ENCODE data around the gene TPK1.

Gene TPK1

GRCh38 chr7:144853542-144853941, 17.7 kb upstream of the TPK1 start:
- H2BK15ac ChIP-seq (replicated peaks; ENCODE audit: low read depth), result no peak overlapping the region
- no peak overlapping the region for H4K5ac ChIP-seq (ENCODE audit: low read length)
- no peak for DNase-seq
- no peak overlapping the region for H3K9ac ChIP-seq (ENCODE audit: low read length)
- no peak overlapping the region for H4K8ac ChIP-seq (ENCODE audit: low read depth, low read length)
- WGBS (ENCODE audit: extremely low coverage, insufficient coverage, low lambda C conversion rate), result 100% methylated on average over 1 of the region's 8 CpGs
- no peak overlapping the region for H3K4me2 ChIP-seq (ENCODE audit: low read length)
- H3K4me3 ChIP-seq (ENCODE audit: low read length), result no peak overlapping the region
- no peak overlapping the region for H3K56ac ChIP-seq (ENCODE audit: low read length)
- H3K4ac ChIP-seq (ENCODE audit: low read depth, low read length), result no peak overlapping the region
- no peaks in the 10 kb centered on the region for H3K36me3 ChIP-seq (ENCODE audit: control insufficient read depth, insufficient read depth, low read length)
- H2AK5ac ChIP-seq (ENCODE audit: low read length), result no peak overlapping the region
- no peak overlapping the region for H2BK5ac ChIP-seq (ENCODE audit: low read length)
- H3K79me2 ChIP-seq (ENCODE audit: control insufficient read depth, insufficient read depth, low read length), result no peaks in the 10 kb centered on the region
- H3K27ac ChIP-seq (ENCODE audit: low read depth, low read length), result no peak overlapping the region
- H3K27me3 ChIP-seq (ENCODE audit: insufficient read depth, low read length, poor library complexity), result no peaks in the 10 kb centered on the region
- no peak overlapping the region for H3K23ac ChIP-seq (ENCODE audit: low read length)
- H3K4me1 ChIP-seq (ENCODE audit: control insufficient read depth, low read depth, low read length), result no peaks in the 10 kb centered on the region
- H3K18ac ChIP-seq (ENCODE audit: low read length), result no peak overlapping the region
- no peaks in the 10 kb centered on the region for H3K79me1 ChIP-seq (ENCODE audit: low read length)
- H2BK120ac ChIP-seq (ENCODE audit: low read depth, low read length), result no peak overlapping the region

GRCh38 chr7:144848078-144848477, 12.2 kb upstream of the TPK1 start:
- H3K27ac ChIP-seq (ENCODE audit: low read depth, low read length), result no peak overlapping the region

DNA sequence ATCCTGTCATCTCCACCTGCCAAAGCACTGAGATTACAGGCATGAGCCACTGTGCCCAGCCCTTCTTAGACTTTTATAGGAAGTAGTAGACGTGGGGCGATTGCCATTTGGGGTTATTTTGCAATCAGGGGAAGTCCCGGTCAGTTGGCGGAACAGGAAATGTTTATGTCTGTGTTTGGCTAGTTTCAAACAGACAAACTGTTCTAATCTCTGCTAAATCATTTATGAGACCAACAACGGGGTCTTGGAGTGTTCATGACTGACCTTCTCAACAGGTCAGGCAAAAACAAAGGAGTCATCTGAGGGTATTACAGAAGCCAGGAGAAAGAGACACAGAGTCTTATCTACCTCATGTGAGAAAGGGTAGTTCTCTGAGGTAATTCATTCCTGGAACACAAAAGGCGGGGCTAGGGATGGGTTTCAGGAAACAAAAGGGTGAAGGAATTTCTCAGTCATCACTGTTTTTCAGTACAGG, 6.6 kb upstream of the TPK1 start:
- H2BK120ac ChIP-seq (ENCODE audit: low read depth, low read length), result no peak overlapping the region
- H3K18ac ChIP-seq (ENCODE audit: low read length), result no peak overlapping the region
- no peaks in the 10 kb centered on the region for H3K36me3 ChIP-seq (ENCODE audit: control insufficient read depth, insufficient read depth, low read length)
- no peak overlapping the region for H2BK5ac ChIP-seq (ENCODE audit: low read length)
- no peak overlapping the region for H4K8ac ChIP-seq (ENCODE audit: low read depth, low read length)
- no peaks in the 10 kb centered on the region for H3K79me2 ChIP-seq (ENCODE audit: control insufficient read depth, insufficient read depth, low read length)
- H2BK15ac ChIP-seq (replicated peaks; ENCODE audit: low read depth), result peak overlapping the region; percentile 79
- no peak overlapping the region for H2AK5ac ChIP-seq (ENCODE audit: low read length)
- H3K9ac ChIP-seq (ENCODE audit: low read length), result no peak overlapping the region
- no peak overlapping the region for H3K56ac ChIP-seq (ENCODE audit: low read length)
- no CpG with 5 or more reads among the region's 6 CpGs for WGBS (ENCODE audit: extremely low coverage, insufficient coverage, low lambda C conversion rate)
- H3K4me2 ChIP-seq (ENCODE audit: low read length), result no peak overlapping the region
- no peaks in the 10 kb centered on the region for H3K79me1 ChIP-seq (ENCODE audit: low read length)
- no peaks in the 10 kb centered on the region for H3K4me1 ChIP-seq (ENCODE audit: control insufficient read depth, low read depth, low read length)
- DNase-seq, result peak; percentile 91
- H3K23ac ChIP-seq (ENCODE audit: low read length), result no peak overlapping the region
- H3K4me3 ChIP-seq (ENCODE audit: low read length), result no peak overlapping the region
- no peak overlapping the region for H4K5ac ChIP-seq (ENCODE audit: low read length)
- no peak overlapping the region for H3K27ac ChIP-seq (ENCODE audit: low read depth, low read length)
- H3K4ac ChIP-seq (ENCODE audit: low read depth, low read length), result no peak overlapping the region
- H3K27me3 ChIP-seq (ENCODE audit: insufficient read depth, low read length, poor library complexity), result no peaks in the 10 kb centered on the region

More at GRCh38 chr7:144848078-144848477, 12.2 kb upstream of the TPK1 start:
- Histone ChIP-seq H3K23ac (ENCODE audit: low read length) (no peak overlapping the region), H2BK15ac (replicated peaks; ENCODE audit: low read depth) (no peak overlapping the region), H3K56ac (ENCODE audit: low read length) (no peak overlapping the region), H2BK120ac (ENCODE audit: low read depth, low read length) (no peak overlapping the region), H3K4ac (ENCODE audit: low read depth, low read length) (no peak overlapping the region), H4K5ac (ENCODE audit: low read length) (no peak overlapping the region), H3K27me3 (ENCODE audit: insufficient read depth, low read length, poor library complexity) (no peaks in the 10 kb centered on the region), H3K9ac (ENCODE audit: low read length) (no peak overlapping the region), H3K79me2 (ENCODE audit: control insufficient read depth, insufficient read depth, low read length) (no peaks in the 10 kb centered on the region), H4K8ac (ENCODE audit: low read depth, low read length) (no peak overlapping the region), H2BK5ac (ENCODE audit: low read length) (no peak overlapping the region), H3K36me3 (ENCODE audit: control insufficient read depth, insufficient read depth, low read length) (no peaks in the 10 kb centered on the region), H2AK5ac (ENCODE audit: low read length) (no peak overlapping the region), H3K18ac (ENCODE audit: low read length) (no peak overlapping the region), H3K79me1 (ENCODE audit: low read length) (no peaks in the 10 kb centered on the region), H3K4me1 (ENCODE audit: control insufficient read depth, low read depth, low read length) (no peaks in the 10 kb centered on the region), H3K4me2 (ENCODE audit: low read length) (no peak overlapping the region), H3K4me3 (ENCODE audit: low read length) (no peak overlapping the region)
- DNase-seq, result no peak
- no CpG with 5 or more reads among the region's 1 CpG for WGBS (ENCODE audit: extremely low coverage, insufficient coverage, low lambda C conversion rate)

DNA sequence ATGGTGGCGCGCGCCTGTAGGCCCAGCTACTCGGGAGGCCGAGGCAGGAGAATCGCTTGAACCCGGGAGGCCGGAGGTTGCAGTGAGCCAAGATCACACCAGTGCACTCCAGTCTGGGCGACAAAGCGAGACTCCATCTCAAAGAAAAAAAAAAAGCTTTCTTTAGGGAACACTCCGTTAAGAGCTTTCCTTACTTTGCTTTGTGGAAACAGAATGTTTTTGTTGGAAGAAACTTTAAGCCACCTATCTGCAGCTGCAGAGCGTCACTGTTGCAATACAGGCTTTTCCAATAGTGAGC, 641 bp upstream of the TPK1 start:
- Histone ChIP-seq H2BK15ac (replicated peaks; ENCODE audit: low read depth) (no peak overlapping the region), H3K56ac (ENCODE audit: low read length) (no peak overlapping the region), H3K79me1 (ENCODE audit: low read length) (no peaks in the 10 kb centered on the region), H4K5ac (ENCODE audit: low read length) (no peak overlapping the region), H2BK120ac (ENCODE audit: low read depth, low read length) (no peak overlapping the region), H2BK5ac (ENCODE audit: low read length) (no peak overlapping the region), H4K8ac (ENCODE audit: low read depth, low read length) (no peak overlapping the region), H3K27me3 (ENCODE audit: insufficient read depth, low read length, poor library complexity) (no peaks in the 10 kb centered on the region), H3K9ac (ENCODE audit: low read length) (no peak overlapping the region), H3K18ac (ENCODE audit: low read length) (no peak overlapping the region), H3K4me1 (ENCODE audit: control insufficient read depth, low read depth, low read length) (no peaks in the 10 kb centered on the region), H3K27ac (ENCODE audit: low read depth, low read length) (no peak overlapping the region), H3K4ac (ENCODE audit: low read depth, low read length) (no peak overlapping the region), H3K23ac (ENCODE audit: low read length) (no peak overlapping the region), H3K4me3 (ENCODE audit: low read length) (no peak overlapping the region), H2AK5ac (ENCODE audit: low read length) (no peak overlapping the region), H3K4me2 (ENCODE audit: low read length) (no peak overlapping the region), H3K36me3 (ENCODE audit: control insufficient read depth, insufficient read depth, low read length) (no peaks in the 10 kb centered on the region), H3K79me2 (ENCODE audit: control insufficient read depth, insufficient read depth, low read length) (no peaks in the 10 kb centered on the region)
- DNase-seq, result no peak
- WGBS (ENCODE audit: extremely low coverage, insufficient coverage, low lambda C conversion rate), result no CpG with 5 or more reads among the region's 12 CpGs

DNA sequence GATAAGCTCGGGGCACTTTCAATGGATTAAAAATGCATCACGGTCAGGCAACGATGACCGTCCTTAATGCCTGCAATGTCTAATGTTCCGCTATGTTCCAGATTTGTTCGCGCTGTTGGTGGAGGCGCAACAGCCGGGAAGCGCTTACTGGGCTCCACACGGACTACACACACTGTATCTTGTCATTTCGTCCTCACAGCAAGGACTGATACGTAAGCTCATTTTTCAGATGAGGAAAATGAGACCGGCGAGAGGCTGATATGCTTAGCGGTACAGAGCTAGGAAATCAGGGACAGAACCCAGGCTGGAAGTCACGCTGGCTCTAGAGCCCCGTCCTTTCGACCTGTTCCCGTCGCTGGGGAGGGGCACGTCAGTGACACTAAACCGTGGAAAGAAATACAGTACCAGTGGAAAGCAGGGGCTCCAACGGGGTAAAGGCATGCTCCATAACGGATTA, 670 bp downstream of the TPK1 start:
- whole genome bisulfite sequencing (ENCODE audit: extremely low coverage, insufficient coverage, low lambda C conversion rate), result no CpG with 5 or more reads among the region's 25 CpGs
- no peak overlapping the region for H3K23ac ChIP-seq (ENCODE audit: low read length)
- no peak overlapping the region for H2AK5ac ChIP-seq (ENCODE audit: low read length)
- peak overlapping the region; percentile 84 for H3K56ac ChIP-seq (ENCODE audit: low read length)
- no peak overlapping the region for H4K5ac ChIP-seq (ENCODE audit: low read length)
- H3K9ac ChIP-seq (ENCODE audit: low read length), result peak overlapping the region; percentile 87
- H3K4me1 ChIP-seq (ENCODE audit: control insufficient read depth, low read depth, low read length), result no peaks in the 10 kb centered on the region
- peak overlapping the region; percentile 85 for H3K18ac ChIP-seq (ENCODE audit: low read length)
- no peak overlapping the region for H2BK120ac ChIP-seq (ENCODE audit: low read depth, low read length)
- no peaks in the 10 kb centered on the region for H3K79me1 ChIP-seq (ENCODE audit: low read length)
- H4K8ac ChIP-seq (ENCODE audit: low read depth, low read length), result peak overlapping the region; percentile 29
- H3K36me3 ChIP-seq (ENCODE audit: control insufficient read depth, insufficient read depth, low read length), result no peaks in the 10 kb centered on the region
- peak overlapping the region; percentile 98 for H3K4me2 ChIP-seq (ENCODE audit: low read length)
- peak overlapping the region; percentile 92 for H3K27ac ChIP-seq (ENCODE audit: low read depth, low read length)
- no peaks in the 10 kb centered on the region for H3K79me2 ChIP-seq (ENCODE audit: control insufficient read depth, insufficient read depth, low read length)
- peak overlapping the region; percentile 75 for H3K4me3 ChIP-seq (ENCODE audit: low read length)
- H3K4ac ChIP-seq (ENCODE audit: low read depth, low read length), result peak overlapping the region; percentile 95
- H2BK5ac ChIP-seq (ENCODE audit: low read length), result no peak overlapping the region
- H2BK15ac ChIP-seq (replicated peaks; ENCODE audit: low read depth), result no peak overlapping the region
- no peaks in the 10 kb centered on the region for H3K27me3 ChIP-seq (ENCODE audit: insufficient read depth, low read length, poor library complexity)
- peak; percentile 57 for DNase-seq

DNA sequence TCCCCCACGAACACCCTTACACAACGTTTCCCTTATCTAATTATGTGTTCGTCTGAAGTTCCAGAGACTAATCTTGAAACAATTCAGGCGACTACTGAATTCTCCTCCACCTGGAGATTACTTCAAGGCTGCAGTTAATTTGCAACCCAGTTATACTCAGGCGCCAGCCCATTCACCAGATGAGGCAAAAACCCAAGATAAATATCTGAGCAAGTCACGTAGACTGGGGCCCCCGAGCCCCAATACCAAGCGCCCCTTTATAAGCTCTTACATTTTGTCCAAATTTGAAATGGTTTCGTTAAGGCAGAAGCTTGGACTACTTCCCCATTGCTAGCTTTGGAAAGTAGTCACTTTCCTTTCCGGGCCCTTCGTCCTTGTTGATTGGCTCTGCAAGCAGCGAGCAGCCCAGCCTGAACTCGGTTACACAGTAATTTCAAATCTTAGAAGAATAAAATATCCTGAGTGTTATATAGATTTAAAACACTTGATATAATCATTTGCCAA, 1.2 kb downstream of the TPK1 start:
- H3K23ac ChIP-seq (ENCODE audit: low read length), result no peak overlapping the region
- H4K5ac ChIP-seq (ENCODE audit: low read length), result no peak overlapping the region
- H3K56ac ChIP-seq (ENCODE audit: low read length), result no peak overlapping the region
- no peak overlapping the region for H3K4ac ChIP-seq (ENCODE audit: low read depth, low read length)
- no peaks in the 10 kb centered on the region for H3K79me1 ChIP-seq (ENCODE audit: low read length)
- H3K4me1 ChIP-seq (ENCODE audit: control insufficient read depth, low read depth, low read length), result no peaks in the 10 kb centered on the region
- H3K27ac ChIP-seq (ENCODE audit: low read depth, low read length), result no peak overlapping the region
- no CpG with 5 or more reads among the region's 13 CpGs for WGBS (ENCODE audit: extremely low coverage, insufficient coverage, low lambda C conversion rate)
- H4K8ac ChIP-seq (ENCODE audit: low read depth, low read length), result no peak overlapping the region
- H2BK120ac ChIP-seq (ENCODE audit: low read depth, low read length), result no peak overlapping the region
- no peaks in the 10 kb centered on the region for H3K36me3 ChIP-seq (ENCODE audit: control insufficient read depth, insufficient read depth, low read length)
- no peak overlapping the region for H2BK5ac ChIP-seq (ENCODE audit: low read length)
- DNase-seq, result no peak
- H3K79me2 ChIP-seq (ENCODE audit: control insufficient read depth, insufficient read depth, low read length), result no peaks in the 10 kb centered on the region
- H3K27me3 ChIP-seq (ENCODE audit: insufficient read depth, low read length, poor library complexity), result no peaks in the 10 kb centered on the region
- peak overlapping the region; percentile 85 for H3K18ac ChIP-seq (ENCODE audit: low read length)
- peak overlapping the region; percentile 98 for H3K4me2 ChIP-seq (ENCODE audit: low read length)
- no peak overlapping the region for H3K4me3 ChIP-seq (ENCODE audit: low read length)
- no peak overlapping the region for H2BK15ac ChIP-seq (replicated peaks; ENCODE audit: low read depth)
- peak overlapping the region; percentile 87 for H3K9ac ChIP-seq (ENCODE audit: low read length)
- no peak overlapping the region for H2AK5ac ChIP-seq (ENCODE audit: low read length)

Data from mesendoderm (in vitro differentiated cells).